BE2C (cell line): ENCODE measurements around the gene STAG1.
"Not testable (repeated sequence)": the region's sequence is repeated elsewhere in the genome, so short reads cannot be mapped to it uniquely, and the experiment has no call there.

Experiments used
- DNase-seq: peaks from one replicate; pipeline ENCODE4 v3.0.0-alpha.2; 2020
- H3K27me3 ChIP-seq: fragments of 250-450 bp; sonication (Bioruptor Pico); 2 replicates; pipeline ENCODE4 v1.5.1; 2020; ENCODE audit warnings: mild to moderate bottlenecking
- H3K36me3 ChIP-seq: fragments of 250-450 bp; sonication (Bioruptor Pico); 2 replicates; pipeline ENCODE4 v1.5.1; 2020; ENCODE audit warnings: mild to moderate bottlenecking
- H3K4me1 ChIP-seq: fragments of 250-450 bp; sonication (Bioruptor Pico); 2 replicates; pipeline ENCODE4 v1.5.1; 2020
- H3K4me3 ChIP-seq: 2 replicates; pipeline ENCODE4 v1.5.1; 2011; ENCODE audit warnings: low read depth, low read length
- H3K9me3 ChIP-seq: fragments of 250-450 bp; sonication (Bioruptor Pico); 2 replicates; pipeline ENCODE4 v1.5.1; 2020
- CTCF ChIP-seq: IDR thresholded peaks from 2 replicates; pipeline ENCODE4 v1.5.1; 2012; ENCODE audit warnings: mild to moderate bottlenecking, low read depth, low read length

The STAG1 gene

GRCh38 chr3:136543385-136543784 lies 208.8 kb downstream of the STAG1 start:
- no peak for TF ChIP-seq CTCF
- no peak for DNase-seq
- Histone ChIP-seq H3K4me1 (peaks cover 16% of the 10 kb centered on the region), H3K27me3 (no peaks in the 10 kb centered on the region), H3K4me3 (no peak overlapping the region), H3K9me3 (no peaks in the 10 kb centered on the region), H3K36me3 (no peaks in the 10 kb centered on the region)

- Histone ChIP-seq H3K9me3 (no peaks in the 10 kb centered on the region), H3K4me1 (no peaks in the 10 kb centered on the region), H3K36me3 (no peaks in the 10 kb centered on the region), H3K4me3 (no peak overlapping the region), H3K27me3 (no peaks in the 10 kb centered on the region)
- no peak for TF ChIP-seq CTCF
- no peak for DNase-seq
Measured at GRCh38 chr3:136535906-136536305, 216.3 kb downstream of the STAG1 start.

GRCh38 chr3:136532766-136533165 lies 219.4 kb downstream of the STAG1 start:
- DNase-seq, result no peak
- no peaks in the 10 kb centered on the region for H3K36me3 ChIP-seq

GRCh38 chr3:136518102-136518501 lies 234.1 kb downstream of the STAG1 start:
- Histone ChIP-seq H3K36me3 (no peaks in the 10 kb centered on the region), H3K4me3 (no peak overlapping the region), H3K27me3 (no peaks in the 10 kb centered on the region), H3K4me1 (peaks cover 9% of the 10 kb centered on the region), H3K9me3 (no peaks in the 10 kb centered on the region)
- DNase-seq, result no peak
- TF ChIP-seq CTCF, result no peak

More at GRCh38 chr3:136532766-136533165, 219.4 kb downstream of the STAG1 start:
- no peak overlapping the region for H3K4me3 ChIP-seq
- H3K27me3 ChIP-seq, result no peaks in the 10 kb centered on the region
- no peaks in the 10 kb centered on the region for H3K4me1 ChIP-seq
- H3K9me3 ChIP-seq, result no peaks in the 10 kb centered on the region
- TF ChIP-seq CTCF, result no peak

- DNase-seq, result no peak
- H3K4me3 ChIP-seq, result no peak overlapping the region
- H3K36me3 ChIP-seq, result no peaks in the 10 kb centered on the region
- peaks cover 9% of the 10 kb centered on the region for H3K4me1 ChIP-seq
- H3K9me3 ChIP-seq, result no peaks in the 10 kb centered on the region
- H3K27me3 ChIP-seq, result no peaks in the 10 kb centered on the region
- no peak for TF ChIP-seq CTCF
Measured at GRCh38 chr3:136516656-136517055, 235.5 kb downstream of the STAG1 start.

- Histone ChIP-seq H3K9me3 (no peaks in the 10 kb centered on the region), H3K27me3 (no peaks in the 10 kb centered on the region), H3K36me3 (no peaks in the 10 kb centered on the region), H3K4me3 (no peak overlapping the region), H3K4me1 (peaks cover 9% of the 10 kb centered on the region)
- no peak for TF ChIP-seq CTCF
- no peak for DNase-seq
Measured at GRCh38 chr3:136516095-136516494, 236.1 kb downstream of the STAG1 start.

- H3K9me3 ChIP-seq, DNase-seq, H3K36me3 ChIP-seq, H3K4me3 ChIP-seq, H3K27me3 ChIP-seq, H3K4me1 ChIP-seq: not testable (repeated sequence)
Measured at GRCh38 chr3:136514533-136514932, 237.6 kb downstream of the STAG1 start.
